ENCODE data around the gene PIGQ.

GRCh38 chr16:598823-599739, 29.3 kb downstream of the PIGQ start:
- no peak for TF ChIP-seq POLR2AphosphoS5 (IDR thresholded peaks at IDR 0.05; ENCODE audit: low read depth)
- TF ChIP-seq CTCF (conservative IDR thresholded peaks at IDR 0.05; ENCODE audit: low read depth in 2 of 2): no peak
- TF ChIP-seq EZH2phosphoT487 (IDR thresholded peaks at IDR 0.05; ENCODE audit: unreplicated experiment): no peak
- TF ChIP-seq NANOG (IDR thresholded peaks at IDR 0.05; ENCODE audit: borderline replicate concordance): no peak
- no peak for TF ChIP-seq EZH2 (IDR thresholded peaks at IDR 0.05; ENCODE audit: low read depth, unreplicated experiment)
- no peak for TF ChIP-seq CREB1 (CRISPR knock-in tag; IDR thresholded peaks at IDR 0.05; ENCODE audit: low read depth)
- no peak for TF ChIP-seq REST (IDR thresholded peaks at IDR 0.05; ENCODE audit: unreplicated experiment)
- TF ChIP-seq ZNF114 (CRISPR knock-in tag; IDR thresholded peaks at IDR 0.05): no peak
- no peak for TF ChIP-seq STAT1 (IDR thresholded peaks at IDR 0.05; ENCODE audit: unreplicated experiment)
- TF ChIP-seq JUNB (IDR thresholded peaks at IDR 0.05; ENCODE audit: unreplicated experiment): no peak
- no peak for TF ChIP-seq ETS1 (IDR thresholded peaks at IDR 0.05)

Measured in GM23338 (cell line).